ENCODE measurements around the gene SAMD4B. TPM values are rescaled to one million over a fixed set of nuclear protein-coding genes. Genes with fewer than 3 reads are reported as not detected.

The SAMD4B gene
- total RNA-seq, 6 experiments from 2014 or later: 23.0 to 45.6 (median 31.6) TPM

GRCh38 chr19:39356647-39357046 is 14.4 kb downstream of the SAMD4B start:
- Histone ChIP-seq H3K9me3 (no peaks in the 10 kb centered on the region), H3K4me3 (no peak overlapping the region), H3K27ac (no peak overlapping the region), H3K4me1 (no peaks in the 10 kb centered on the region), H3K27me3 (no peaks in the 10 kb centered on the region), H3K36me3 (peaks cover 0 to 73% (median 38%) of the 10 kb centered on the region in 4 donors)
- DNase-seq (no peak), ATAC-seq (peak in 1 of 4 donors; percentile 31)
- intact Hi-C loops (cut with DNase I): no loop called here
- TF ChIP-seq POLR2A (IDR thresholded peaks at IDR 0.05) (no peak), CTCF (IDR thresholded peaks at IDR 0.05) (no peak)
- WGBS (ENCODE audit: insufficient coverage, low coverage, low lambda C conversion rate, missing lambda C conversion rate): 80% methylated on average over 1 of the region's 18 CpGs

DNA sequence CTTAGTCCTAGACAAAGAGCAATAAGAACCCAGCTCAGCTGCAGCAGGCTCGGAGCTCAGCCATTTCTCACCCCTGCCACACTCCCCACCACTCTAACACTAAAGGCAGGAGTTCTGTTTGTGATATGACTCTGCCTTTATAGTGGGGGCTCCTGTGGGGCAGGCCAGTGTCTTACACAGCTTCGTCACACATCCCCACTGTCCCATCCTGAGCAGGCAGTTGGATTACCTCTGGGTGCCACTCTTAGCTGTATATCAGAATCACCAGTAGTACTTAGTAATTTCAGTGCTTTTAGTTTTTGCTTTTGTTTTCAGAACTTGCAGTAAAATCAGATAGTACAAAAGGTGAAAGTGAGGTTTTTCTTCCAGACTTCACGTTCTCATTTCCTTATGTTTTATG is 16.8 kb downstream of the SAMD4B start:
- intact Hi-C loops (cut with DNase I): no loop called here
- TF ChIP-seq CTCF (IDR thresholded peaks at IDR 0.05): no peak
- TF ChIP-seq POLR2A (IDR thresholded peaks at IDR 0.05): no peak
- no peak overlapping the region for H3K27ac ChIP-seq
- peaks cover 0 to 58% (median 36%) of the 10 kb centered on the region in 4 donors for H3K36me3 ChIP-seq
- 85% methylated on average over 2 of the region's 3 CpGs for WGBS (ENCODE audit: insufficient coverage, low coverage, low lambda C conversion rate, missing lambda C conversion rate)
- DNase-seq (no peak), ATAC-seq (no peak)
- H3K4me1 ChIP-seq: peaks cover 0 to 14% (median 4%) of the 10 kb centered on the region in 4 donors
- H3K27me3 ChIP-seq: no peaks in the 10 kb centered on the region
- H3K4me3 ChIP-seq: no peak overlapping the region
- no peaks in the 10 kb centered on the region for H3K9me3 ChIP-seq

DNA sequence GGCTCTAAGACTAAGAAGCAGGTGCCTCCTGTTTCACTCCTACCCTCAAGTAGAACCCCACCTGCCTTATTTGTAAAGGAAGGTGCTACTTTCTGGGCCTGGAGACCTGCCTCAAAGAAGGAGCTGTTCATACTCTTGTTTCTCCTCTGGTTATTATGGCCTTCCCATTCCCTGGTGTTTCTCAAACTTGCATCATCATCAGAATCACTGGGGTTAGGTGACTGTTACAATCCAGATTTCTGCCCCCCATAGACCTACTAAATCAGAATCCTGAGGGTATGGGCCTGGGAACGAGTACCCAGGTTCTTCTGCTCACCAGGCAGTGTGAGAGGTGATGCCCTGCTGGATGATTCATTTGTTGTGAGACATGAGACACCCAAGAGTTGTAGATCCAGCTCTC is 18.4 kb downstream of the SAMD4B start:
- H3K4me3 ChIP-seq: no peak overlapping the region
- ATAC-seq: no peak
- peaks cover 0 to 49% (median 29%) of the 10 kb centered on the region in 4 donors for H3K36me3 ChIP-seq
- TF ChIP-seq CTCF (IDR thresholded peaks at IDR 0.05) (no peak), POLR2A (IDR thresholded peaks at IDR 0.05) (no peak)
- H3K4me1 ChIP-seq: peaks cover 0 to 14% (median 4%) of the 10 kb centered on the region in 4 donors
- no peak overlapping the region for H3K27ac ChIP-seq
- H3K9me3 ChIP-seq: no peaks in the 10 kb centered on the region
- DNase-seq: no peak
- intact Hi-C loops (cut with DNase I): no loop called here
- H3K27me3 ChIP-seq: no peaks in the 10 kb centered on the region
- no CpG with 5 or more reads among the region's 1 CpG for WGBS (ENCODE audit: insufficient coverage, low coverage, low lambda C conversion rate, missing lambda C conversion rate)

DNA sequence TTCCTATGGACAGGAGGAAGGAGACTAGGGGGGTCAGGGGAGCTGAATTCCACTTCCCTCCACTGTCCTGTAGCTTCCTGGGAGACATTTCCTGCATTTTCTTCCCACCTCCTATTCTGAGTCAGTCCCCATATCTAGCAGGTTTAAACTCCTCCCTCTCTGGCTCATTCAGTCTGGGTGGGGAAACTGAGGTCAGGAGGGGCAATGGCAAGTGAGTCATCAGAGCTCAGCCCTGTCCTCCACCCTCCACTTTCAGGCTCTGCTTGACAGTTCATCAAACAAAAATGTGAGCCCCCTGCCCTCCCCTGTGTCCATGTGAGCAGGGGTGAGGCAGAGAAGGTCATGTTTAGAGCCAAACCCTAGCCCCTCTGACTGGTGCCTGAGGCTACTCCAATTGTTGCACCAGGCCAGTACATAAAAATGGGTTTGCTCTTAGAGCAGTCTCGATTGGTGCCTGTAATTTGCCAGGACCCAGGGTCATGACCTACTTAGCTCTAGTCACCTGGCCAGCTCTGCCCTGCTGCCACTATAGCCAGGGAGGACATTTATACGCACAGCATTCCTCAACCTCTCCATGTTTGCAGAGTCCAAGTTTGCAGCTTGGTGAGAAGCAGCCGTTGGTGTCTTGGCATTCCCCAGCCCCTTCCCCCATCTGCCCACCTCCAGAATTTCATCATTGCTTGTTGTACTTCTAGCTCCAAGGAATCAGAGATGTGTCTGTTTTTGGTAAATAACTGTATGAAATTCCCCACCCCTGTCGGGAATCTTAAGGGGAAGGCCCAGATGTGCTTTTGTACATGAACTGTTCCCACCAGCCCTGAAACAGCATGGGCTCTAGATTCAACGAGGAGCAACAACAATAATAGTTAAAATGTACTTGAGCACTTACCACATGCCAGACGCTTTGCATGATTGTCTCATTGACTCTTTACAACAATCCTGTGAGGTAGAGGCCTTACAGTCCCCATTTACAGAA is 20.7 kb downstream of the SAMD4B start:
- TF ChIP-seq CTCF (IDR thresholded peaks at IDR 0.05) (no peak), POLR2A (IDR thresholded peaks at IDR 0.05) (no peak)
- ATAC-seq (peak; percentile 85 to 97 (median 93)), DNase-seq (peak in 1 of 3 donors; percentile 62)
- peaks cover 0 to 14% (median 4%) of the 10 kb centered on the region in 4 donors for H3K4me1 ChIP-seq
- H3K4me3 ChIP-seq: no peak overlapping the region
- peaks cover 0 to 34% (median 12%) of the 10 kb centered on the region in 4 donors for H3K36me3 ChIP-seq
- H3K27ac ChIP-seq: peak overlapping the region in 2 of 3 donors; percentile 1 to 17
- 64% methylated on average over 4 of the region's 6 CpGs for WGBS (ENCODE audit: insufficient coverage, low coverage, low lambda C conversion rate, missing lambda C conversion rate)
- no peaks in the 10 kb centered on the region for H3K9me3 ChIP-seq
- intact Hi-C loops (cut with DNase I): no loop called here
- no peaks in the 10 kb centered on the region for H3K27me3 ChIP-seq
